Measurements from ENCODE around the gene SYVN1.
A peak's percentile ranks its signal among the peaks of the same experiment; 100 is the strongest.

GRCh38 chr11:65134952-65135632, 773 bp upstream of the SYVN1 start:
- TF ChIP-seq POLR2AphosphoS5 (IDR thresholded peaks at IDR 0.05) (peak; percentile 83 to 92 (median 91)), CTCF (IDR thresholded peaks at IDR 0.05) (no peak), POLR2A (IDR thresholded peaks at IDR 0.05) (peak; percentile 6)
